Inflammatory macrophage (primary cell): ENCODE data around the gene KLHL17.
"Not testable (repeated sequence)": the region's sequence is repeated elsewhere in the genome, so short reads cannot be mapped to it uniquely, and the experiment has no call there.

Source experiments
- DNase-seq, 2 donors: peaks; one replicate each; pipeline ENCODE4 v3.0.0-alpha.2; 2020 to 2022

The KLHL17 gene

DNA sequence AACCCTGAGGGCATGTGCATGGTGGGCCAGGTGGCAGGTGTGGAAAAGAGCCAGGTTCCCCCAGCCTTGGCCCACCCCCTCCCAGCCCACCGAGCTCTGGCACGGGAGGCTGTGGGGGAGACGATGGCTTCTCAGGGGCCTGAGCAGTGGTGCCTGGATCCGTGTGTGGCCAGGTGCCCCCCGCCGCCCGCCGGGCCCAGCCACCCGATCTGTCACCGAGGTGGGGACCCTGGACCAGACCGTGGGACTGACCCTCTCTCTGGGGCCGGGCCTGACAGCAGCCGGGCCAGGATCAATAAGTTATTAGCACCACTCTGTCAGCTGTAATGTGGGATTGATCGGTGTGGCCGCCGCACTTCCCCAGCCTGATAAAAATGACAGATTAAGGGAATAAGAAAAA, 22.9 kb upstream of the KLHL17 start:
- DNase-seq: no peak

DNA sequence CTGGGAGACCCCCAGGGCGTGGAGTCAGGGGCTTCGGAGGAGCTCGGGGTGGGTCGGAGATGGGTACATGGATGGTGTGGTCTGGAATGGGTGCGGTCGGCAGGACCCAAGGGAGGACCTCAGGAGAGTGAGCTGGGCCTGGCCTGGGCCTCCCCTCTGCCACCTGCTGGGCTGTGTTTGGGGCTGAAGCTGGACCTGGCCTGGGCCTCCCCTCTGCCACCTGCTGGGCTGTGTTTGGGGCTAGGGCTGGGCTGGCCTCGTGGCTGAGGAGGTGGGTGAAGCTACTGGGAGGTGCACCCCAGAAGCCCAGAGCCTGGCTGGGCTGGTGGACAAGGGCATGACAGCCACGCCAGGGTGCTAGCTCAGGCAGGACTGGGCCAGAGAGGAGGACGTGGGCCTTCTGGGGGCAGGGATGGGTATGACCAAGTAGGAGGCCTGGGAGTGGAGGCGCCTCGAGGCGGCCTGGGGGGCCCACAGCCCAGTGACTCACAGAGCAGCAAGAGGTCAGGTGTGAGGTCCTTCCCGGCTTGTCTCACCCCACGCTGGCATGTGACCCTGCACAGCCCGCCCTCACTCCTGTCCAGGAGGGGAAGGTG, 22.2 kb upstream of the KLHL17 start:
- DNase-seq: peak; percentile 22 to 46

DNA sequence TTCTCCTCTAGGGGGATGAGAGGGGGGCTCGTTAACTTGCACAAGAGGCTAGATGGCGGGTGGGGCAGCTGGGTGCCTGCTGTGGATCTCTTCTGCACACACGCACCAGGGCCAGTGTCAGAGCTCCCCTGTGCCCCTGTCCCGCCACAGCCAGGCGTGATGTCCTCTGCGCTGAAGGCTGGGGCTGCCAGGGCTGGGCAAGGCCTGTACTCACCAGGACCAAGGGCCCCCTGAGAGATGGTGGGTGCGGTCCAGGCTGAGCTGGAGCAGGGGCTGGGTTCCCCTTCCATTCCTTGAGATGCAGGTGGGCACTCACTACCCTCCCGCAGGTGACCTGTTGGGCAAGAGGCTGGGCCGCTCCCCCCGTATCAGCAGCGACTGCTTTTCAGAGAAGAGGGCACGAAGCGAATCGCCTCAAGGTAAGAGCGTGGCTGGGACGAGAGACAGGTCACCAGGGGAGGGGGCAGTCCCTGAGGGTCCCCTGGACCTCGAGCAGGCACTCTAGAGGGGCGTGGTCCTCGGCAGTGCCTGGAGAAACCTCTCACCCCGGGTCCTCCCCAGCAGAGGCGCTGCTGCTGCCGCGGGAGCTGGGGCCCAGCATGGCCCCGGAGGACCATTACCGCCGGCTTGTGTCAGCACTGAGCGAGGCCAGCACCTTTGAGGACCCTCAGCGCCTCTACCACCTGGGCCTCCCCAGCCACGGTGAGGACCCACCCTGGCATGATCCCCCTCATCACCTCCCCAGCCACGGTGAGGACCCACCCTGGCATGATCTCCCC, 21.5 kb upstream of the KLHL17 start:
- DNase-seq: no peak

DNA sequence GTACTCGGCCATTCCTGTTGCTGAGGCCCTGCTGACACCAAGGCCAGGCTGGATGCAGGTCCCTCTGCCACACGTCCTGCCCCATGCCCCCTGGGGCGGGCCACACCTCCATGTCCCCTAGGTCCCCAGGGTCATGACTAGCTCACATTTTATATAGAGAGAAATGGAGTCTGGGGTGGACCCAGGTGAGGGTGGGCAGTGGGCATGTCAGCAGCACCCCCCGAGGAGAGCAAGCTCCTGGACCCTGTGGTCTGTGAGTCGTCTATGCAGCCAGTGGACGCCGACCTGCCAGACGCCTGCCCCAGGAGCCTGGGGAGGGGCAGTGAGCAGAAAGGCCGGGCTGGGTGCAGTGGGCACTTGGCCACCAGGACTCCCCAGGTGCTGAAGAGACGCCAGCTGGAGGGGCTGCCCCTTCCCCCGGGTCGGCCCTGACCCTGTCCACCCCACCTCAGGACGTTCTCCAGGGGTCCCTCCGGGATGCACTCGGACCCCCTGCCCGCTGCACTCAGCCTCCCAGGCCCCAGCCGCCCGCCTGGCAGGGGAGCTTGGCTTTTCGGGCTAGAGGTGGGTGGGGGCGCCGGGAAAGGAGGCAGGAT, 20.8 kb upstream of the KLHL17 start:
- DNase-seq: no peak

DNA sequence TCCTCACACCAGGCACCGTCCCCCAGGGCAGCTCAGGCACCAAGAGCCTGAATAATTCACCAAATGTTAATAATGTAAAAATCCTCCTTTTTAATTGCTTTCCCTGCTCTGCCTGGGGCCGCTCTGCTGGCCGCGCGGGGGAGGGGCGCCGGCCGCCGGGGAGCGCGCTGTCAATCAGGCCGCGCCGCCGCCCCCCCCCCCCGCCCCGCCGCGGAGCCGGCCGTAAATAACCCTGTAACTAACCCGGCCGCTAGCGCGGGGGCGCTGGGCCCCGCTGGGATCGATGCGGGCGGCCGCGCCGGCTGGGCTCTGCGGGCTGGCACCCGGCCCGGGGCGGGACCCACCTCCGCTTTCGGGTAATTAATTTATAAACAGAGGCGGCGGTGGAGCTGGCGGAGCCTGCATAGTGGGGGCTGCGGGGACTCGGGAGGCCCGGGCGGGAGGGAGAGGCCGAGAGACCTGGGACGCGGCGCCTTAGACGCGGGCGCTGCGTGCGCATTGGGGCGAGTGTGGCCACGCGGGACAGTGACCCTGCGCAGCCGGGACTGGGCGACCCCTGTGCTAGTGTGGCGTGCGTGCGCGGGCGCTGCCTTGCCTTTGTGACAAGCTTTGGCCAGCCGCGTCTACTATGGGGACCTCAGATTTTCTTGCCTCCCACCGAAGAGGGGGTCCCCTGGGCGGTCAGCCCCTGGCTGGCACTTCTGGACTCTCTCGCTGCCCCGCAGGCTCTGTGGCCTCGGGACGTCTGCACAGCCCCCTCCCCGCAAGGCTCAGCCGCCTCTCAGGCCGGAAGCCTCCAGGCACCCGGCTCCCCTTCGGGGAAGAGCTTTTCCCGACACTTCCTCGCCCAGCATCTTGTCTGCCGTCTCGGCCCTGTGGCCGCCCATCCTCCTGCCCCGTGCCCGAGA, 20.0 kb upstream of the KLHL17 start:
- DNase-seq: no peak

DNA sequence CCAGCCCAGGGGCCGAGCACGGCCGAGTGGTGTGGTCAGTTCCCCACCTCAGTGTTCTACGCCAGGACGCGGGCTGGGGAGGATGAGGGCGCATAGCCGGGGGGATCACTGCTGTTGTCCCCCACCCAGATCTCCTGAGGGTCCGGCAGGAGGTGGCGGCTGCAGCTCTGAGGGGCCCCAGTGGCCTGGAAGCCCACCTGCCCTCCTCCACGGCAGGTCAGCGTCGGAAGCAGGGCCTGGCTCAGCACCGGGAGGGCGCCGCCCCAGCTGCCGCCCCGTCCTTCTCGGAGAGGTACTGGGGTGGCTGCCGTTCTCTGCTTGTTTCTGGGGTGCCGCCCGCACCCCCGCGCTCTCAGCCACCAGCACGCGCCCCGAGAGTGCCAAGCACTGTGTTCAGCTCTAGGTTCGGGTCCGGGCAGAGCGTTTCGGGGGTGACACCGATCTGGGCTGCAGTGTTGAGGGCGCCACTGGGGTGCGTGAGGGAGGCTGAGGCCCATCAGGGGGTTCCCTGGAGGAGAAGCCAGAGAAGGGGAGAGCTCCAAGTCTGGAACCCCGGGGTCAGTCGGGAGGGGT, 19.3 kb upstream of the KLHL17 start:
- DNase-seq: no peak

DNA sequence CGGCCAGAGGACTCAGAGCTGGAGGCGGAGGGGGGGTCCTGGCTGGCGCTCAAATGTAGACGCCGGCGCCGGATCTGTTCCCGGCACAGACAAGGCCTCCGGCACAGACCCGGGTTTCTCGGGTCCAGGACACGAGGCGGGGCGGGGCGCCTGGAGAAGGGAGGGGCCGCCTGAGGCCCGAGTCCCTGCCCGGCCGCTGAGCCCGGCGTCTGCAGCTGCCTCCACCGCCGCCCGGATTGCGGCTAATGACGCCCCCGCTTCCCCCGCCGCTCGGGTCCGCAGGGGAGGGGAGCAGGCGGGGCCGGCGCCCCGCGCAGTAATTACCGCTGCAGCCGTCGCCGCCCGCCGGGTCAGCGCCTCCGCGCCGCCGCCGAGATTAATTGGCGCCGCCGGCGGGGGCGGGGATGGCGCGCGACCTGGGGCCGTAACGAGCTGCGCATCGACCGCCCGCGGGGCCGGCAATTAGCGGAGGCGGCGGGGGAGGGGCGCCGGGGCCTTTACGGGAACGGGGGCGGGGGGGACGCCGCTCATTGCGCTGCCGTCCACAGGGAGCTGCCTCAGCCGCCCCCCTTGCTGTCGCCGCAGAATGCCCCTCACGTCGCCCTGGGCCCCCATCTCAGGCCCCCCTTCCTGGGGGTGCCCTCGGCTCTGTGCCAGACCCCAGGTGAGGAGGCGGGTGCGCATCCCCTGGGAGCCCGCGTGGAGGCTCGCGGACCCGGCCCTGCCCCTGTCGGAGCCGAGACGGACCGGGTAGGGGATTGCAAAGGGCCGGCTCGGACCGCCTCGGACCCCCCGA, 18.6 kb upstream of the KLHL17 start:
- DNase-seq: peak; percentile 9 to 19

DNA sequence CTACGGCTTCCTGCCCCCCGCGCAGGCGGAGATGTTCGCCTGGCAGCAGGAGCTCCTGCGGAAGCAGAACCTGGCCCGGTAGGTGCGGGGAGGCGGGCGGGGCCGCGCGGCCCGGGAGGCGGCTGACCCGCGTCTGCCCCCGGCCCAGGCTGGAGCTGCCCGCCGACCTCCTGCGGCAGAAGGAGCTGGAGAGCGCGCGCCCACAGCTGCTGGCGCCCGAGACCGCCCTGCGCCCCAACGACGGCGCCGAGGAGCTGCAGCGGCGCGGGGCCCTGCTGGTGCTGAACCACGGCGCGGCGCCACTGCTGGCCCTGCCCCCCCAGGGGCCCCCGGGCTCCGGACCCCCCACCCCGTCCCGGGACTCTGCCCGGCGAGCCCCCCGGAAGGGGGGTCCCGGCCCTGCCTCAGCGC, 18.0 kb upstream of the KLHL17 start:
- no peak for DNase-seq

DNA sequence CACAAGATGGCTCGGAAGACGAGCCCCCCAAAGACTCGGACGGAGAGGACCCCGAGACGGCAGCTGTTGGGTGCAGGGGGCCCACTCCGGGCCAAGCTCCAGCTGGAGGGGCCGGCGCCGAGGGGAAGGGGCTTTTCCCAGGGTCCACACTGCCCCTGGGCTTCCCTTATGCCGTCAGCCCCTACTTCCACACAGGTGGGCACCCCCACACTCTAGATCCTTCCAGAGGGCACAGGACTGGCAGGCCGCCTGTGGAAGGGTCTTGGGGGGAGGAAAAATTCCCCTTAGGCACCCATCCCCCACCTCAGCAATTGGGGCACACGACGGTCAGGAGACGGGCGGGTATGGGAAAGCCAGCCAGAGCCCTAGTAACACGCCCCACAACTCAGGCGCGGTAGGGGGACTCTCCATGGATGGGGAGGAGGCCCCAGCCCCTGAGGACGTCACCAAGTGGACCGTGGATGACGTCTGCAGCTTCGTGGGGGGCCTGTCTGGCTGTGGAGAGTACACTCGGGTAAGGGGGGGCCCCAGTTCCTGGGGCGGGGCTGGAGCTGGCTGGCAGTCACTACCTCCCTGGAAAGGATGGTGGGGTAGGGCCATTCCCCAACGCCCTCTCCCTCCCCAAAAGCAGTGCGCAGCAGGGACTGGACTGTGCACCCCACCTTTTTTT, 17.4 kb upstream of the KLHL17 start:
- no peak for DNase-seq

DNA sequence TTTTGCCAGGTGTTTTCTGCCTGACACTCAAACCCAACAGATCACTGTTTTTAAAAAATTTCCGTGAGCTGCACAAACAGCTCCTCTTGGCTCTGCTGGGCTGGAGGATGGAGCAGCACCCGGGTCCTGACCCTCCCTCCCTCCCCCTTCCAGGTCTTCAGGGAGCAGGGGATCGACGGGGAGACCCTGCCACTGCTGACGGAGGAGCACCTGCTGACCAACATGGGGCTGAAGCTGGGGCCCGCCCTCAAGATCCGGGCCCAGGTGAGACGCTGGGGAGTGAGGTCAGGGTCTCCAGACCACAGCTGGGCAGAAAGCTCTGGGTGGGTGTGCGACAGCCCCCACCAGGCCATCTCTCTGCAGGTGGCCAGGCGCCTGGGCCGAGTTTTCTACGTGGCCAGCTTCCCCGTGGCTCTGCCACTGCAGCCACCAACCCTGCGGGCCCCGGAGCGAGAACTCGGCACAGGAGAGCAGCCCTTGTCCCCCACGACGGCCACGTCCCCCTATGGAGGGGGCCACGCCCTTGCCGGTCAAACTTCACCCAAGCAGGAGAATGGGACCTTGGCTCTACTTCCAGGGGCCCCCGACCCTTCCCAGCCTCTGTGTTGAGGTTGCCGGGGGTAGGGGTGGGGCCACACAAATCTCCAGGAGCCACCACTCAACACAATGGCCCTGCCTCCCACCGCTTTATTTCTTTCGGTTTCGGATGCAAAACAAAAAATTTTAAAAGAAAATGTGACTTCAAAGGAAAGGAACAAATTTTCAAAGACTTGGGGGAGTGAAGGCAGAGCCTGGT, 16.6 kb upstream of the KLHL17 start:
- no peak for DNase-seq

DNA sequence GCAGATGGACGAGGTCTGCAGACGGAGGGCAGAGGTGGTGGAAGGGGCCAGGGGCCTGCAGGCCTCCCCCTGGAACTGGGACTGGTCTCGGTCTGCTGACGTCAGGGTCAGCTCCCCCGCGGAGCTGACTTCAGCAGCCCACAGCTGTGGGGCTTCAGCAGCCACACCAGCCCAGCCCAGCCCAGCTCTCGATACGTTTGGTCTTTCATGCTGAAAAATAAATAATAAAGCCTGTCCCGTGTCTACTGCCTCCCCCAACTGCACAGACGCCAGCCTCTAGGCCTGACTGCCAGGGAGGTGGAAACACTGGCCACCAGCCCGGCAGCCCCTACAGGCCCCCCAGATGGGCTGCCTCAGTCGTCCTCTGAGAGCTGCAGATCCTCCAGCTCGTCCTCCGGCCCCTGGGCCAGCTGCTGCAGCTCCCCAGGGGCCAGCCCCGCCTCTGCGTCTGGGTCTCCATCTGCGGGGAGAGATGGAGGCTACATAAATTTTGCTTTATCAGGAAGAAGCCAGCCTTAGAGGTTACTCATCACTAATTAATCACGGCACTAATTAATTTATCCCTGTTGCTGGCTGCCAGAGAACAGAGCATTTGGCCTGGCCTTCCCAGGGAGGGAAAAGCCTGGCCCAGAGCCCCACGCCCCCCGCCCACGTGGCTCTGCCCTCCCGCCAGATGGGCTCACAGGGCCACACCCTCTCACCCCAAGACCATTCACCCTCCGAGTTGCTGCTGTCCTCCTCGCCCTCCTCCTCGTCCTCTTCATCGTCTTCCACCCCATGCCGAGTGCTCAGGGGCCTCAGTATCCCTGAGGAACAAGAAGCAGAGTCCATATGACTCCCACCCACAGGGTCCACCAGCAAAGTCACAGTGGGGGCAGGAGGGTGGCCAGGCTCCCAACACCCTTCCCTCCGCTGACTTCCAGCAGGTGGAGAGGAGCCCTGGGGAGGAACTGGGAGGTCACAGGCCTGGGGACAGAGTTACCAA, 15.8 kb upstream of the KLHL17 start:
- DNase-seq: no peak

DNA sequence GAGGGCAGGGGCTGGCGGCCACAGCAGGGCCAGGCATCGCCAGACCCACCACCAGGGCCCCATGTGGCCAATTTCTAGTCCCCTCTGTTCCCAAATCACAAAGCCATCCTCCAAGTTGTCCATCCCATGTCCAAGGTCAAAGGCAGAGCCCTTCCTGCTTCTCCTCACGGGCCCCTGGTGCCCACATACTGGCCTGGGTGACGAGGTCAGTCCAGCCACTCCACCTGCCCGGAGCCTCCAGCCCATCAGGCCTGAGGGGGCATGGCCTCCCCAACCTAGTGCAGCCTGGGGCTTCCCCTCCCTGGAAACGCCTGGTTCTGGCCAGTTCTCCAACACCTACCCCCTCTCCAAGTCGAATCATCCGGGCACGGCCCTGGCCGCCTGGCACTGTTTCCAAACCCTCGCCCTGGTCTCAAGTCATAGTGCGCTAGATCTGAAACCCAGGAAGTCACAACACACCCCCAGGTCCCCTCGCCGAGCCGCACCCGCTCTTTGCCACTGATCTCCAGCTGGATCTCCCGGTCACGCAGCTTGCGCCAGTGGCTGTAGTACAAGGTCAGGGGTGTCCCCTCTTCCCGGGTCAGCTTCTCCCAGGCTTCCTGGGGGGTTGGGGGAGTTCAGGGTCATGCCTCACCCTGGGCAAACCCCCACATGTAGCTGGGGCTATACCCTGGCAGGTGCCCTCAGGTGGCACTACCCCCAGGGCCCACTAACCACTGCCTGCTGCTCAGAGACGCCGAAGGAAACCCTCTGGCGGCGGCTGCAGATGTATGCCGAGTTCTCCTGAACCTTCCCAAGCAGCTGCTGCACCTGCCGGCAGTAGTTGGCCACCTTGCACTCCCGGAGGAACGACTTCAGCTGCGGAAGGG, 14.5 kb upstream of the KLHL17 start:
- no peak for DNase-seq

DNA sequence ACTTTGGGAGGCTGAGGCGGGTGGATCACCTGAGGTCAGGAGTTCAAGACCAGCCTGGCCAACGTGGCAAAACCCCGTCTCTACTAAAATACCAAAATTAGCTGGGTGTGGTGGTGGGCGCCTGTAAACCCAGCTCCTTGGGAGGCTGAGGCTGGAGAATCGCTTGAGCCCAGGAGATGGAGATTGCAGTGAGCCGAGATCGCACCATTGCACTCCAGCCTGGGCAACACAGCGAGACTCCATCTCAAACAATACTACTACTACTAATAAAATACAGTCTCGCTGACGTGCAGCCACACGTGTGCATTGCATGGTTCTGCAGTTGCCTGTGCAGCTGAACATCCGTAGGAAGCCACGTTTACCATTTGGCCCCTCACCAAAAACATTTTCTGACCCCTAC, 13.6 kb upstream of the KLHL17 start:
- not testable (repeated sequence) for DNase-seq

DNA sequence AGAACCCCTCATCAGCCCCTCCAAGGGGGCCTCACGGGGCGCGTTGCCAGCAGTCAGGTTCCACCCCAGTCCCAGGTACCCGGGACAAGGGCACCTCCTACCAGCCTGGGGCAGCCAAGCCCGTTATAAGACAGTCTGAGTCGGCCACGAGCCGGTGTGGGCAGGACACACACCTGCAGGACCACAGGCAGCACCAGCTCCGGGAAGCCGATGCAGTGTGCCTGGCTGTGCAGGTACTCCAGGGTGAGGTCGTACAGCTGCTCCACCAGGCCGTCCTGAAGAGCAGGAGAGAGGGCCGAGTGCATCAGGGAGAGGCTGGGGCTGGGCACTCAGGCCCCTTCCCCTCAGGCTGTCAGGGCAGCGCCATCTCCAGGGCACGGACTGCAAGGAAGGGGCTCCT, 12.4 kb upstream of the KLHL17 start:
- no peak for DNase-seq

DNA sequence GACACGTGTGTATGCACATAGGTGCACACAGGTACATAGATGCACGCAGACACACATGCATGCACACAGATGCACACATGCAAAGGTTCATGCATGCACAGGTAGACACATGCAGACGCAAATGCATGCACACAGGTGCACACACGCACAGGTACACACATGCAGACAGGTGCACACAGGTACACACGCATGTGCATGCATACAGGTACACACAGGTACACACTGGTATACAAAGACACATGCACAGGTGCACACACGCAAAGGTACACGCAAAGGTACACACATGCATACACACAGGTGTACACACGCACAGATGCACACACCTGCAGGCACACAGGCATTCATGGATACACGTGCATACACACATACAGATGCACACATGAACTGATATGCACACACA, 10.1 kb upstream of the KLHL17 start:
- no peak for DNase-seq

DNA sequence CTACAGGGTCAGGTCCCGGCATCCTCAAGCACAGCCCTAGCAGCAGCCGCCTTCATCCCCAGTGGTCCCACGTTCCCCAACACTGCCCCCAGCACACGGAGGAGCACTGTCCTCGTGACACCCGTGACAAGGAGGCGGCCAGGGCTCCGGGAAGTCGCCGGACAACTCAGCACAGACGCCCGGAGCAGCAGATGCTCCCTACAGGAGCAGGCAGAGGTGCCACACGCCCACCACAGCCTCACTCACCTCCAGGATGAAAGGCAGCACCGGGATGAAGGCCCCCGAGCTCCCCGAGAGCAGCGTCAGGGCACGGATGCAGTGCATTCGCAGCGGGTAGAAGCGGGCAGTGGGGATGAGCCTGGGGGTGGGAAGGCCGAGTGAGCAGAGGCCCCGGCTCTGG, 9.5 kb upstream of the KLHL17 start:
- no peak for DNase-seq

DNA sequence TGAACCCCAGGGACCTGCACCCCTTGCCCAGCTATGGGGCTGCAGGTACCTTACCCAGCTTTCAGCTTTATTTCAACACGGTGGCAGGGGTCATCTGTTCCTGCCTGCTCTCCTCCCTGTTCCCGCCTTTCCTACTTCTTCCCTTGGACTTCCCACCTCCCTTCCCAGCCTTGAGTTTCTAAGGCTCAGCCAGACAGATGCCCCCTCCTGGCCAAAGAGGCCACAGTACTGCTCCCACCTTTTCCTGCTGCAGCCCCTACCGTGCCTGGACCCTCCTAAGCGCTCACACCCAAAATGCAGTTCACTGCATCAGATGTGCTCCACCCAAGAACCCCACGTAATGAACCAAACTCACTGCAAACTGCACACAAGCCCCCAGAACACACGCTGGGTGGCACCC, 9.0 kb upstream of the KLHL17 start:
- no peak for DNase-seq

DNA sequence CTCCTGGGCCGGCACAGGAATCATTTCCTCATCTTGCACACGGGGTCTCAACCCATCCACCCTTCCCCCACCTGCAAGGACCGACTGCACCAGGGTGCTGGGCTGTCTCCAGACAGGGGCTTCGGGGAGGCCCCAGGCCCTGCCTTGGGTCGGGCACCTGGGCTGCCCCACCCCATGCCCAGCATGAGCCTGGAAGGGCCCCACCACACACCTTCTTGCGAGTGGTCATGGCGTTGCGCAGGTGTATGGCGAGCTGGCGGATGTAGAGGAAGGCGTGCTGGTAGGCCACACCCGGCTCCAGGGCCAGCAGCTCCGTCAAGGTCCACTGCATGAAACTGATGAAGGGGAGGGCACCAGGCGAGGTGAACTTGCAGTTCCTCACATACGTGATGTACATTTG, 8.2 kb upstream of the KLHL17 start:
- no peak for DNase-seq
